ENCODE data around the gene LY6G6D. TPM values are rescaled to one million over a fixed set of nuclear protein-coding genes. Genes with fewer than 3 reads are reported as not detected.

The LY6G6D gene
- total RNA-seq, 1 experiment from 2014 or later = not detected

DNA sequence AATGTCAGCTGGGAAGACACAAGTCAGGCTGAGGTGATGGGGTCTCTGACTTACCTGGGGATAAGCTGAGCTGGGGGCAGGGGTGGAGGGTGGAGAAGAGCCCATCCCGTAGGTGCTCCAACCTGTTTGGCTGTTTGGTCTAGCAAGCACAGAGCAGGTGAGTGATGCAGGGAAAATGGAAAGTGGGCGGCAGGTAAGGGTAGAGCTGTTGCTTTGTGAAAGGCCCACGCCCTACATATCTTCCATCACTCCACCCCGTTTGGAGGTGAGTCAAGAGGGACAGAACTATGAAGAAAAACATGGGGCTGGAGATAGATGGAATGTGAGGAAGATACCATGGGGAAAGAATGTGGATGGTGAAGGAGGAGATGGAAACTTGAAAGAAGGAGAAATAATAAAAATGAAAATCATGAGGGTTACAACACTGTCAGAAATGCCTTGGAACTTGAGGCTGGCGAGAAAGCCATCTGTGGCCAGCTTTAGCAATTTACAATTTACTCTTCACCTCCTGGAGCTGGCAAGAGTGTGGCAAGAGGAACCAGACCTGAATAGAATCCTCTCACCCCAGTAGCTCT lies 5.1 kb downstream of the LY6G6D start:
- Mint-ChIP-seq H3K36me3 (no peaks in the 10 kb centered on the region), H3K4me3 (no peak overlapping the region), H3K27me3 (ENCODE audit: low read depth) (peaks cover 4% of the 10 kb centered on the region; the same call in 1 of the 2 replicates), H3K27ac (no peak overlapping the region), H3K4me1 (peaks cover 19% of the 10 kb centered on the region), H3K9me3 (no peaks in the 10 kb centered on the region)
- ChIA-PET CTCF (interaction anchor here (1.9 kb wide), 1 partner anchor 9 kb away, joined by 4 read pairs; no protein-coding TSS in a partner anchor), POLR2A (no interaction called here)
- DNase-seq (ENCODE audit: low spot score) = no peak
- TF ChIP-seq ZNF416 (CRISPR knock-in tag; IDR thresholded peaks at IDR 0.05) = no peak
- no peak for TF ChIP-seq ZNF396 (CRISPR knock-in tag; IDR thresholded peaks at IDR 0.05; ENCODE audit: borderline replicate concordance)
- TF ChIP-seq, protein P1, sequence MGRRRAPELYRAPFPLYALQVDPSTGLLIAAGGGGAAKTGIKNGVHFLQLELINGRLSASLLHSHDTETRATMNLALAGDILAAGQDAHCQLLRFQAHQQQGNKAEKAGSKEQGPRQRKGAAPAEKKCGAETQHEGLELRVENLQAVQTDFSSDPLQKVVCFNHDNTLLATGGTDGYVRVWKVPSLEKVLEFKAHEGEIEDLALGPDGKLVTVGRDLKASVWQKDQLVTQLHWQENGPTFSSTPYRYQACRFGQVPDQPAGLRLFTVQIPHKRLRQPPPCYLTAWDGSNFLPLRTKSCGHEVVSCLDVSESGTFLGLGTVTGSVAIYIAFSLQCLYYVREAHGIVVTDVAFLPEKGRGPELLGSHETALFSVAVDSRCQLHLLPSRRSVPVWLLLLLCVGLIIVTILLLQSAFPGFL (CRISPR knock-in tag; IDR thresholded peaks at IDR 0.05; ENCODE audit: borderline replicate concordance) = no peak
- TF ChIP-seq CDX4 (CRISPR knock-in tag; IDR thresholded peaks at IDR 0.05; ENCODE audit: borderline replicate concordance) = no peak
- no peak for TF ChIP-seq ZNF425 (CRISPR knock-in tag; conservative IDR thresholded peaks at IDR 0.05)
- ATAC-seq = no peak

DNA sequence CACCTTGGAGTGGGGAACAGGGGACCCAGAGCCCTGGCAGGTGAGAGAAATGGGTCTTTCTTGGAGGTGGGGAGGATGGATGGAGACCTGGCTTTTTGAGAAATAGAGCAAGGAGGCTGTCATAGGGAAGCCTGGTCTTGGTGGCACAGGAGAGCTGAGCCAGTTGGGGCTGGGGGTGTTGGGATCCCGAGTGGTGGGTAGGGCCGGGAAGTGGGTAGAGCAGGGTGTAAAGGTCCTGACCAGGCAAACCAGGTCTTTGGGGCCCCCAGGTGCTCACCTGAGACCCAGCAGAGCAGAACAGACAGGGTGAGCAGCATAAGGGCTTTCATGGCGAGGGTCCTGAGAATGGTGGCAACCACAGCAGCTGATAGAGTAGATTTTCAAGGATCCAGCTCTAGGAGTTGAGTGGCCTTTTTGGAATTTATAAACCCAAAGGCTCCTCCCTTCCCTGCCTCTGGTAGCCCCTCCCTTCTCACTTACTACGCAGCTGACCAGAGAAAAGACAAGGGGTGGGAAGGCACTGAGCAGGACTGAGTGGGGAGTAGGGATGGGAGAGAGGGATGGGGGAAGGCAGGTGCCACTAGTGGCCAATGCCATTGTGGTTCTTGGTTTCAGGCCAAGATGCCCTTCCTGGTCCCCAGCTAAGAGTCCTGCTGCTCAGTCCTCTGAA lies 6.3 kb downstream of the LY6G6D start, which contains the start of gene LY6G6C:
Gene LY6G6C (minus strand): TSS at position 396 of the 670 bp plus-strand sequence. CDS start 67 bp downstream, at position 329.
- DNase-seq (ENCODE audit: low spot score) (no peak), ATAC-seq (no peak)
- H3K4me3 Mint-ChIP-seq = no peak within 1 kb of the TSS
- TF ChIP-seq ESRRA (CRISPR knock-in tag; IDR thresholded peaks at IDR 0.05; ENCODE audit: borderline replicate concordance) = no peak
- no peak for TF ChIP-seq STAT6 (CRISPR knock-in tag; conservative IDR thresholded peaks at IDR 0.05; ENCODE audit: low read depth)
- no peak for TF ChIP-seq SMAD3 (CRISPR knock-in tag; IDR thresholded peaks at IDR 0.05; ENCODE audit: borderline replicate concordance)
- TF ChIP-seq, protein P2, sequence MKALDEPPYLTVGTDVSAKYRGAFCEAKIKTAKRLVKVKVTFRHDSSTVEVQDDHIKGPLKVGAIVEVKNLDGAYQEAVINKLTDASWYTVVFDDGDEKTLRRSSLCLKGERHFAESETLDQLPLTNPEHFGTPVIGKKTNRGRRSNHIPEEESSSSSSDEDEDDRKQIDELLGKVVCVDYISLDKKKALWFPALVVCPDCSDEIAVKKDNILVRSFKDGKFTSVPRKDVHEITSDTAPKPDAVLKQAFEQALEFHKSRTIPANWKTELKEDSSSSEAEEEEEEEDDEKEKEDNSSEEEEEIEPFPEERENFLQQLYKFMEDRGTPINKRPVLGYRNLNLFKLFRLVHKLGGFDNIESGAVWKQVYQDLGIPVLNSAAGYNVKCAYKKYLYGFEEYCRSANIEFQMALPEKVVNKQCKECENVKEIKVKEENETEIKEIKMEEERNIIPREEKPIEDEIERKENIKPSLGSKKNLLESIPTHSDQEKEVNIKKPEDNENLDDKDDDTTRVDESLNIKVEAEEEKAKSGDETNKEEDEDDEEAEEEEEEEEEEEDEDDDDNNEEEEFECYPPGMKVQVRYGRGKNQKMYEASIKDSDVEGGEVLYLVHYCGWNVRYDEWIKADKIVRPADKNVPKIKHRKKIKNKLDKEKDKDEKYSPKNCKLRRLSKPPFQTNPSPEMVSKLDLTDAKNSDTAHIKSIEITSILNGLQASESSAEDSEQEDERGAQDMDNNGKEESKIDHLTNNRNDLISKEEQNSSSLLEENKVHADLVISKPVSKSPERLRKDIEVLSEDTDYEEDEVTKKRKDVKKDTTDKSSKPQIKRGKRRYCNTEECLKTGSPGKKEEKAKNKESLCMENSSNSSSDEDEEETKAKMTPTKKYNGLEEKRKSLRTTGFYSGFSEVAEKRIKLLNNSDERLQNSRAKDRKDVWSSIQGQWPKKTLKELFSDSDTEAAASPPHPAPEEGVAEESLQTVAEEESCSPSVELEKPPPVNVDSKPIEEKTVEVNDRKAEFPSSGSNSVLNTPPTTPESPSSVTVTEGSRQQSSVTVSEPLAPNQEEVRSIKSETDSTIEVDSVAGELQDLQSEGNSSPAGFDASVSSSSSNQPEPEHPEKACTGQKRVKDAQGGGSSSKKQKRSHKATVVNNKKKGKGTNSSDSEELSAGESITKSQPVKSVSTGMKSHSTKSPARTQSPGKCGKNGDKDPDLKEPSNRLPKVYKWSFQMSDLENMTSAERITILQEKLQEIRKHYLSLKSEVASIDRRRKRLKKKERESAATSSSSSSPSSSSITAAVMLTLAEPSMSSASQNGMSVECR (CRISPR knock-in tag; IDR thresholded peaks at IDR 0.05; ENCODE audit: borderline replicate concordance) = no peak
- no peak for TF ChIP-seq CREM (CRISPR knock-in tag; IDR thresholded peaks at IDR 0.05)
- TF ChIP-seq TEAD1 (CRISPR knock-in tag; IDR thresholded peaks at IDR 0.05) = no peak
- TF ChIP-seq ATF6 (CRISPR knock-in tag; IDR thresholded peaks at IDR 0.05) = no peak
- TF ChIP-seq FOXK1 (CRISPR knock-in tag; IDR thresholded peaks at IDR 0.05) = no peak
- TF ChIP-seq CREB1 (CRISPR knock-in tag; IDR thresholded peaks at IDR 0.05) = no peak
- TF ChIP-seq, protein P3, sequence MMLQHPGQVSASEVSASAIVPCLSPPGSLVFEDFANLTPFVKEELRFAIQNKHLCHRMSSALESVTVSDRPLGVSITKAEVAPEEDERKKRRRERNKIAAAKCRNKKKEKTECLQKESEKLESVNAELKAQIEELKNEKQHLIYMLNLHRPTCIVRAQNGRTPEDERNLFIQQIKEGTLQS (CRISPR knock-in tag; conservative IDR thresholded peaks at IDR 0.05) = no peak
- TF ChIP-seq NFATC4 (CRISPR knock-in tag; IDR thresholded peaks at IDR 0.05) = no peak
- TF ChIP-seq ZNF138 (CRISPR knock-in tag; conservative IDR thresholded peaks at IDR 0.05) = no peak
- peaks cover 4% of the 10 kb centered on the region; the same call in 1 of the 2 replicates for H3K27me3 Mint-ChIP-seq (ENCODE audit: low read depth)
- peaks cover 2% of the 10 kb centered on the region for H3K36me3 Mint-ChIP-seq
- ChIA-PET CTCF (interaction anchor here (0.8 kb wide), 1 partner anchor 22 kb away, joined by 3 read pairs; no protein-coding TSS in a partner anchor), POLR2A (no interaction called here)
- no peak within 1 kb of the TSS; the same call in 1 of the 2 replicates for H3K27ac Mint-ChIP-seq
- H3K4me1 Mint-ChIP-seq = peaks cover 19% of the 10 kb centered on the region
- H3K9me3 Mint-ChIP-seq = no peaks in the 10 kb centered on the region

Measured in WTC11 (cell line).